ENCODE data around the gene CHTOP.
A peak's percentile ranks its signal among the peaks of the same experiment; 100 is the strongest.

The CHTOP gene

DNA sequence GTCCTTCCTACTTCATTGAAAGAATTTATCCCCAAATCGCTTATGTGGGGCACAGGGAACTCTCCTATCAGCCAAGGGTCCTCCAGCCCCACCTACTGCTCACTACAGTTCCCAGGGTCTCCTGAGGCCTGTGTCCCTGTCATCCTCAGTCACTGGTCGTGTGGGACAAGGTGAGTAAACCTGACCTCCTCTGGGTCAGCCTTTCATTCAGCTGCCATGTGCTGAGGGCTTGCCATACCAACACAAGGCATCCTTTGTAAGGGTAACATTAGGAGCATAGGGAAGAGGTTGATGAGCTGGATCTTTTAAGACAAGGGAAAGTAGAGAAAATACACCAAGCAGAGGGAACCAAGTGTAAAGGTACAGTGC is 13.5 kb downstream of the CHTOP start:
- POLR2A ChIA-PET, result interaction anchor here (0.6 to 2.2 kb wide), 2 partner anchors 13 to 168 kb away, joined by 5 to 9 read pairs; partner anchors contain the start of gene CHTOP
- WGBS (ENCODE audit: insufficient coverage), result 90% methylated on average over 1 of the region's 2 CpGs
- no peak for DNase-seq
- Histone ChIP-seq H3K4me1 (ENCODE audit: control extremely low read depth in 1 of 4, control insufficient read depth in 4 of 4, insufficient read depth in 4 of 4, low read length in 3 of 4) (peaks cover 0 to 7% (median 2%) of the 10 kb centered on the region in 4 experiments), H3K4me3 (ENCODE audit: control insufficient read depth in 1 of 7, extremely low read depth in 1 of 7, insufficient read depth in 4 of 7, low read depth in 2 of 7, low read length in 6 of 7) (no peak overlapping the region), H3K27me3 (replicated peaks in 2 of 5; ENCODE audit: control insufficient read depth in 4 of 5, insufficient read depth in 5 of 5, low read length in 4 of 5) (no peaks in the 10 kb centered on the region), H3K36me3 (ENCODE audit: control insufficient read depth in 4 of 4, insufficient read depth in 4 of 4, low read length in 3 of 4) (peaks cover 8 to 50% (median 35%) of the 10 kb centered on the region in 4 experiments), H3K27ac (ENCODE audit: insufficient read depth in 1 of 2, low read depth in 1 of 2, low read length in 2 of 2, poor library complexity in 1 of 2, severe bottlenecking in 2 of 2) (no peak overlapping the region), H3K9me3 (ENCODE audit: control extremely low read depth in 1 of 5, control insufficient read depth in 4 of 5, insufficient read depth in 2 of 5, low read depth in 1 of 5, low read length in 4 of 5) (no peaks in the 10 kb centered on the region)
- CTCF ChIA-PET, result interaction anchor here (1.5 to 2.7 kb wide), 2 partner anchors 13 to 19 kb away, joined by 4 to 10 read pairs; partner anchors contain the start of genes CHTOP, S100A1 and S100A13

DNA sequence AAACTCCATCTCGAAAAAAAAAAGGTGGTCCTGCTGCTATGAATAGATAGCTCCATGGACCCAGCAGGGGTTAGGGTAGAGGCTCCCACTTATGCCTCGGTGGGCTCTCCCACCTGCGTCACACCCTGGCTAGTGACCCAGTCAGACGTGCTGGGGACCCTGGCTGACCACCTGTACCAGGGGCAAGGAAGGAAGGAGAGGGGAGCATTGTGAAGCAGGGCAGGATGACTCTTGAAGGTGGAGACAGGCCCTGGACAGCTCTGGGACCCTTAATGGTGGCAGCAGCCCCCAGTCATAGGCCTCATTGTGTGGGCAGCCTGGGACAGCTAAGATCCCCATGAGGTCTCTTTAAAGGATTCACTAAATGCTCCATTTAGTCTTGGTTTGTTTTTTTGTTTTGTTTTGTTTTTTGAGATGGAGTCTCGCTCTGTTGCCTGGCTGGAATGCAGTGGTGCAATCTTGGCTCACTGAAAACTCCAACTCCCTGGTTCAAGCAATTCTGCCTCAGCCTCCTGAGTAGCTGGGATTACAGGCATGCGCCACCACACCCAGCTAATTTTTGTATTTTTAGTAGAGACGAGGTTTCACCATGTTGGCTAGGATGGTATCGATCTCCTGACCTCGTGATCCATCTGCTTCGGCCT is 14.3 kb downstream of the CHTOP start:
- no peak for DNase-seq
- H3K4me3 ChIP-seq (ENCODE audit: control insufficient read depth in 1 of 7, extremely low read depth in 1 of 7, insufficient read depth in 4 of 7, low read depth in 2 of 7, low read length in 6 of 7), result no peak overlapping the region
- peaks cover 4 to 42% (median 29%) of the 10 kb centered on the region in 4 experiments for H3K36me3 ChIP-seq (ENCODE audit: control insufficient read depth in 4 of 4, insufficient read depth in 4 of 4, low read length in 3 of 4)
- CTCF ChIA-PET, result interaction anchor here (1.5 to 2.7 kb wide), 3 partner anchors 10 to 20 kb away, joined by 4 to 10 read pairs (median 4); partner anchors contain the start of genes CHTOP, S100A1 and S100A13
- H3K4me1 ChIP-seq (ENCODE audit: control extremely low read depth in 1 of 4, control insufficient read depth in 4 of 4, insufficient read depth in 4 of 4, low read length in 3 of 4), result peaks cover 0 to 13% (median 8%) of the 10 kb centered on the region in 4 experiments
- POLR2A ChIA-PET, result interaction anchor here (0.6 to 2.2 kb wide), 2 partner anchors 14 to 167 kb away, joined by 5 to 9 read pairs; partner anchors contain the start of gene CHTOP
- no peaks in the 10 kb centered on the region for H3K27me3 ChIP-seq (replicated peaks in 2 of 5; ENCODE audit: control insufficient read depth in 4 of 5, insufficient read depth in 5 of 5, low read length in 4 of 5)
- no peak overlapping the region for H3K27ac ChIP-seq (ENCODE audit: insufficient read depth in 1 of 2, low read depth in 1 of 2, low read length in 2 of 2, poor library complexity in 1 of 2, severe bottlenecking in 2 of 2)
- H3K9me3 ChIP-seq (ENCODE audit: control extremely low read depth in 1 of 5, control insufficient read depth in 4 of 5, insufficient read depth in 2 of 5, low read depth in 1 of 5, low read length in 4 of 5), result no peaks in the 10 kb centered on the region
- 90% methylated on average over 10 of the region's 10 CpGs for WGBS (ENCODE audit: insufficient coverage)

DNA sequence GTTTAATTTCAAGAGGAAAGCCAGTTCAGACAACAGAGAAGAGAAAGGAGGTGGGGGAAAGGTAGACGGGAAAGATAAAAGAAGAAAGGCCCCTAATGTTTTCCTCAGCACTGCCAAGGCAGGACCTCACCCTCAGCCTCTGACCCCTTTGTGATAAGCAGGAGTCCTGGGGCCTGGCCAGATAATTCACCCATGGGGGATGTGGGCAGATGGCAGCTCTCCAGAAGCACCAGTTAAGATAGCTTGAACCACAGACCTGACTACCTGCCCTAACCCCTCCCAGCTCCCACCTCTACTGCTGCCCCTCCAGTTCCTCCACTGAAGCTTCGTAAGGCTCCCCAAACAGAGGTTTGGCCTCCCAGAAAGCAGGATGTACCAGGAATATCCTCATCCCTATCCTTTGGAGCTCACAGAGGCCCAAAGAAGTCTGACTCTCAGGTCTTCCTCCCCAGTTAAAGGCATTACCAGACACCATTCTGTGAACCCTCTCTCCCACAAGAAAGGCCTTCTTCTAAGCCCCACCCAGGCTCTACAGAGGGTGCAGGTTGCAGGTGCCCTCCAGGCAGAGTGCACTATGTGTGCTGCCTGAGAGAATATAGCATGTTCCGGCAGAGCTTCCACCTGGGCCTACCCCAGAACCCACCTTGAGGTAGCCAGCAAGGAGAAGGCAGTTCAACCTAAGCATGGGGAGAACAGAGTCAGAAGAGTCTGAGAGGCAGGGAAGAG is 15.4 kb downstream of the CHTOP start:
- CTCF ChIA-PET, result interaction anchor here (0.6 to 1.5 kb wide), 3 partner anchors 10 to 116 kb away, joined by 3 to 4 read pairs (median 4); no protein-coding TSS in a partner anchor
- no peaks in the 10 kb centered on the region for H3K9me3 ChIP-seq (ENCODE audit: control extremely low read depth in 1 of 5, control insufficient read depth in 4 of 5, insufficient read depth in 2 of 5, low read depth in 1 of 5, low read length in 4 of 5)
- peak overlapping the region in 1 of 2 experiments; percentile 36 for H3K27ac ChIP-seq (ENCODE audit: insufficient read depth in 1 of 2, low read depth in 1 of 2, low read length in 2 of 2, poor library complexity in 1 of 2, severe bottlenecking in 2 of 2)
- peaks cover 0 to 15% (median 9%) of the 10 kb centered on the region in 4 experiments for H3K4me1 ChIP-seq (ENCODE audit: control extremely low read depth in 1 of 4, control insufficient read depth in 4 of 4, insufficient read depth in 4 of 4, low read length in 3 of 4)
- 61% methylated on average over 2 of the region's 3 CpGs for WGBS (ENCODE audit: insufficient coverage)
- DNase-seq, result peak in 1 of 3 donors; percentile 44
- no peaks in the 10 kb centered on the region for H3K27me3 ChIP-seq (replicated peaks in 2 of 5; ENCODE audit: control insufficient read depth in 4 of 5, insufficient read depth in 5 of 5, low read length in 4 of 5)
- no peak overlapping the region for H3K4me3 ChIP-seq (ENCODE audit: control insufficient read depth in 1 of 7, extremely low read depth in 1 of 7, insufficient read depth in 4 of 7, low read depth in 2 of 7, low read length in 6 of 7)
- peaks cover 4 to 31% (median 19%) of the 10 kb centered on the region in 4 experiments for H3K36me3 ChIP-seq (ENCODE audit: control insufficient read depth in 4 of 4, insufficient read depth in 4 of 4, low read length in 3 of 4)
- POLR2A ChIA-PET, result no interaction called here

DNA sequence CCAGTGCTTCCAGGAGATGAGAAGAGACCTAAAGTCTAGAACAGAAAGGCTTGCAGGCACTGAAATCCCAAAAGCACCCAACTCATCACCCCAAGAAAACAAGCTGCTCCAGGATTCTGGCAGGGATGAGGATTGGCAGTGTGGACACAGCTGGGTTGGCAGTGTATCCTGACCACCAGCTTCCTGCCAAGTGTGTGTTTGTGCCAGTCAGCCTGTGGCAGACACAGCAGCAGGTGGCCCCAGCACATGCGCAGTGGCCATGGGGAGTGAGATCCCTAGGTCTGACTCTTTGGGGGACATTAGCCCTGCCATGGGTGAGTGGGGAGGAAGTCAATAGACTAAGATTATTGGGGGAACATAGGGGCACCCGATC is 16.0 kb downstream of the CHTOP start:
- H3K27ac ChIP-seq (ENCODE audit: insufficient read depth in 1 of 2, low read depth in 1 of 2, low read length in 2 of 2, poor library complexity in 1 of 2, severe bottlenecking in 2 of 2), result peak overlapping the region in 1 of 2 experiments; percentile 36

DNA sequence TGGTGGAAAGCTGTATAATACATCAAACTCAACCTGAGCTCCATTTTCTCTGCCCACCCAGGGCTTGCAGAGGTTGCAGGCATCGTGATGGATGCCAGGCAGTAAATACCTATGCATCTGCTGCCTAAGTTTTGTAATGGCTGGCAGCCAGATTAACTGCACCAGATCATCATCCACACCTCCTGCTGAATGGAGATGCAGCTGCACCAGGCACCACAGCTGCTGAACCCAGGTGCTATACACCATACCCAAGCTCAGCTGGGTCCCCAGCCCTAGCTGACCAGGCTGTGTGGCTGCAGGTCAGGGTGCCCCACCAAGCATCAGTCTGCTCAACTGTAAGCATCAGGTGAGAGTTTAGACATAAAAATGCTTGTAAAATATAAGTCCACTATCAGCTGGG is 17.9 kb downstream of the CHTOP start:
- ChIA-PET CTCF (interaction anchor here (1.2 to 1.7 kb wide), 4 partner anchors 8 to 141 kb away, joined by 3 to 10 read pairs (median 3); no protein-coding TSS in a partner anchor), POLR2A (no interaction called here)
- Histone ChIP-seq H3K36me3 (ENCODE audit: control insufficient read depth in 4 of 4, insufficient read depth in 4 of 4, low read length in 3 of 4) (peaks cover 0 to 6% (median 3%) of the 10 kb centered on the region in 4 experiments), H3K4me3 (ENCODE audit: control insufficient read depth in 1 of 7, extremely low read depth in 1 of 7, insufficient read depth in 4 of 7, low read depth in 2 of 7, low read length in 6 of 7) (no peak overlapping the region), H3K9me3 (ENCODE audit: control extremely low read depth in 1 of 5, control insufficient read depth in 4 of 5, insufficient read depth in 2 of 5, low read depth in 1 of 5, low read length in 4 of 5) (no peaks in the 10 kb centered on the region), H3K27ac (ENCODE audit: insufficient read depth in 1 of 2, low read depth in 1 of 2, low read length in 2 of 2, poor library complexity in 1 of 2, severe bottlenecking in 2 of 2) (no peak overlapping the region), H3K4me1 (ENCODE audit: control extremely low read depth in 1 of 4, control insufficient read depth in 4 of 4, insufficient read depth in 4 of 4, low read length in 3 of 4) (peaks cover 0 to 15% (median 9%) of the 10 kb centered on the region in 4 experiments), H3K27me3 (replicated peaks in 2 of 5; ENCODE audit: control insufficient read depth in 4 of 5, insufficient read depth in 5 of 5, low read length in 4 of 5) (no peaks in the 10 kb centered on the region)
- DNase-seq, result no peak
- WGBS (ENCODE audit: insufficient coverage), result 100% methylated on average over 1 of the region's 1 CpG

More for the DNA sequence above, 16.0 kb downstream of the CHTOP start:
- POLR2A ChIA-PET, result no interaction called here
- Histone ChIP-seq H3K36me3 (ENCODE audit: control insufficient read depth in 4 of 4, insufficient read depth in 4 of 4, low read length in 3 of 4) (peaks cover 4 to 25% (median 16%) of the 10 kb centered on the region in 4 experiments), H3K9me3 (ENCODE audit: control extremely low read depth in 1 of 5, control insufficient read depth in 4 of 5, insufficient read depth in 2 of 5, low read depth in 1 of 5, low read length in 4 of 5) (no peaks in the 10 kb centered on the region), H3K4me3 (ENCODE audit: control insufficient read depth in 1 of 7, extremely low read depth in 1 of 7, insufficient read depth in 4 of 7, low read depth in 2 of 7, low read length in 6 of 7) (no peak overlapping the region), H3K4me1 (ENCODE audit: control extremely low read depth in 1 of 4, control insufficient read depth in 4 of 4, insufficient read depth in 4 of 4, low read length in 3 of 4) (peaks cover 0 to 15% (median 9%) of the 10 kb centered on the region in 4 experiments), H3K27me3 (replicated peaks in 2 of 5; ENCODE audit: control insufficient read depth in 4 of 5, insufficient read depth in 5 of 5, low read length in 4 of 5) (no peaks in the 10 kb centered on the region)
- WGBS (ENCODE audit: insufficient coverage), result 79% methylated on average over 2 of the region's 2 CpGs
- CTCF ChIA-PET, result interaction anchor here (0.6 to 1.1 kb wide), 2 partner anchors 10 to 116 kb away, joined by 3 to 4 read pairs; no protein-coding TSS in a partner anchor
- no peak for DNase-seq

DNA sequence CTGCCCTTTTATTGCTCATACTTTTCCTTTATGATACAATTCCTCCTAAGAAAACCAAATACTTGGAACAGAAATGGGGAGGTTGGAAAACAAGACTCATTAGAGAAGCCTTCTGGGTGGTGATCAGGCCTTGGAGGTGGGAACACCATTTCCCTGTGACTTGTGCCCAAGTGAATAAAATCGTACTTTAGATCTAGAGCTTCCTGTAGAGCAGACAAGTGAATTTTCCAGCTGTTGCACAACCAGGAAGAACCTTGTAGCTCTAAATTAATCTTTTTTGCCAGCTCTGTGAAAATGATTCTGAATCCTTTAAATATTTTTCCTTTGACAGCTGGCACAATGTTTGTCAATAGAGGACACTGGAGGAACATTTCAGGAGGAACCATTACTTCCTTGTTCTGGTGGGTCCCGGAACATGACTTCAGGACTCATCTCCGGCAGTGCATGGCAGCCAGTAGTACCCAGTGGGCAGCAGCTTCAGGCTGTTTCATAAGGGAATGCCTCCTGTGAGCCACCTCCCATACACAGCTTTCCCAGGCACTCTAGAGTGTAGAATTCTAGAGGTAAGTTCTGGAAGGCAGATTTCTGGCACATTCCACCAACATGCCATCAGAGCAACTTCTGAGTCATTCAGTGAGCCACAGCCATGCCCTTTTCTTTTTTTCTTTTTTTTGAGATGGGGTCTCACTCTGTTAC is 19.1 kb downstream of the CHTOP start:
- H3K4me1 ChIP-seq (ENCODE audit: control extremely low read depth in 1 of 4, control insufficient read depth in 4 of 4, insufficient read depth in 4 of 4, low read length in 3 of 4), result peaks cover 0 to 18% (median 10%) of the 10 kb centered on the region in 4 experiments
- 46% methylated on average over 2 of the region's 3 CpGs for WGBS (ENCODE audit: insufficient coverage)
- DNase-seq, result no peak
- CTCF ChIA-PET, result interaction anchor here (0.7 to 1.7 kb wide), 6 partner anchors 9 to 142 kb away, joined by 3 to 10 read pairs (median 3); no protein-coding TSS in a partner anchor
- POLR2A ChIA-PET, result interaction anchor here (0.9 to 1.1 kb wide), 2 partner anchors 18 to 19 kb away, joined by 3 to 4 read pairs; partner anchors contain the start of gene CHTOP
- peak overlapping the region in 1 of 2 experiments; percentile 27 for H3K27ac ChIP-seq (ENCODE audit: insufficient read depth in 1 of 2, low read depth in 1 of 2, low read length in 2 of 2, poor library complexity in 1 of 2, severe bottlenecking in 2 of 2)
- H3K36me3 ChIP-seq (ENCODE audit: control insufficient read depth in 4 of 4, insufficient read depth in 4 of 4, low read length in 3 of 4), result no peaks in the 10 kb centered on the region
- H3K9me3 ChIP-seq (ENCODE audit: control extremely low read depth in 1 of 5, control insufficient read depth in 4 of 5, insufficient read depth in 2 of 5, low read depth in 1 of 5, low read length in 4 of 5), result no peaks in the 10 kb centered on the region
- H3K27me3 ChIP-seq (replicated peaks in 2 of 5; ENCODE audit: control insufficient read depth in 4 of 5, insufficient read depth in 5 of 5, low read length in 4 of 5), result no peaks in the 10 kb centered on the region
- peak overlapping the region in 1 of 7 experiments; percentile 14 for H3K4me3 ChIP-seq (ENCODE audit: control insufficient read depth in 1 of 7, extremely low read depth in 1 of 7, insufficient read depth in 4 of 7, low read depth in 2 of 7, low read length in 6 of 7)
